ENCODE data around the gene ADCY10. TPM values are rescaled to one million over a fixed set of nuclear protein-coding genes. Genes with fewer than 3 reads are reported as not detected.

The ADCY10 gene
- total and polyA plus RNA-seq, 12 donors = 0.07 to 0.61 (median 0.24) TPM; not detected in 2

DNA sequence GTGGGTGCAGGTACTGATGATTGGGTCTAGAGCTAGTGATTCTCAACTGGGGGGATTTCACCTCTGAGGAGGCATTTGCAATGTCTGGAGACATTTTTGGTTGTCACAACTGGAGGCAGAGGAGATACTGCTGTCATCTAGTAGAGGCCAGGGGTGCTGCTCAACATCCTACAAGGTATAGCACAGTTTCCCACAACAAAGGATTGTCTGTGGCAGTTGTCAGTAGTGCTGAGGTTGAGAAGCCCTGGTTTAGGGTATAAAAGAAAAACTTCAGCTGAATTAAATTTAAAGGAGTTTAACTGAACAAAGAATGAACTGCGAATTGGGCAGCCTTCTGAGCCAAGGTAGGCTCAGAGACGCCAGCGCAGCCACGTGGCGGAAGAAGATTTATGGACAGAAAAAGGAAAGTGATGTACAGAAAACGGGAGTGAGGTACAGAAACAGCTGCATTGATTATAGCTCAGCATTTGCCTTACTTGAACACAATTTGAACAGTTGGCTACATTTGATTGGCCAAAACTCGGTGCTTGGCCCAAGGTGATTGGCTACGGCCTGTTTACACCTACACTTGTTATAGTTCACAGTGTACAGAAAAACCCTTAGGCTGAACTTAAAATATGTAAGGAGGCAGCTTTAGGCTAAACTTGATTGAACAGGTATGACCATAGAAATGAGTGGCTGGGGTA, 151.7 kb downstream of the ADCY10 start:
- no peak for TF ChIP-seq POLR2A (IDR thresholded peaks at IDR 0.05)
- TF ChIP-seq, protein P1, sequence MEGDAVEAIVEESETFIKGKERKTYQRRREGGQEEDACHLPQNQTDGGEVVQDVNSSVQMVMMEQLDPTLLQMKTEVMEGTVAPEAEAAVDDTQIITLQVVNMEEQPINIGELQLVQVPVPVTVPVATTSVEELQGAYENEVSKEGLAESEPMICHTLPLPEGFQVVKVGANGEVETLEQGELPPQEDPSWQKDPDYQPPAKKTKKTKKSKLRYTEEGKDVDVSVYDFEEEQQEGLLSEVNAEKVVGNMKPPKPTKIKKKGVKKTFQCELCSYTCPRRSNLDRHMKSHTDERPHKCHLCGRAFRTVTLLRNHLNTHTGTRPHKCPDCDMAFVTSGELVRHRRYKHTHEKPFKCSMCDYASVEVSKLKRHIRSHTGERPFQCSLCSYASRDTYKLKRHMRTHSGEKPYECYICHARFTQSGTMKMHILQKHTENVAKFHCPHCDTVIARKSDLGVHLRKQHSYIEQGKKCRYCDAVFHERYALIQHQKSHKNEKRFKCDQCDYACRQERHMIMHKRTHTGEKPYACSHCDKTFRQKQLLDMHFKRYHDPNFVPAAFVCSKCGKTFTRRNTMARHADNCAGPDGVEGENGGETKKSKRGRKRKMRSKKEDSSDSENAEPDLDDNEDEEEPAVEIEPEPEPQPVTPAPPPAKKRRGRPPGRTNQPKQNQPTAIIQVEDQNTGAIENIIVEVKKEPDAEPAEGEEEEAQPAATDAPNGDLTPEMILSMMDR (IDR thresholded peaks at IDR 0.05) = no peak
- Histone ChIP-seq H3K4me1 (replicated peaks in 1 of 2) (peaks cover 6 to 26% of the 10 kb centered on the region in 2 donors), H3K27me3 (no peaks in the 10 kb centered on the region), H3K4me3 (no peak overlapping the region), H3K36me3 (replicated peaks in 1 of 2) (peaks cover 0 to 7% of the 10 kb centered on the region in 2 donors), H3K9me3 (replicated peaks in 1 of 3) (no peaks in the 10 kb centered on the region), H3K27ac (no peak overlapping the region)
- intact Hi-C loops (cut with DNase I) = no loop called here
- WGBS, 4 donors = 95 to 96% (median 95%) methylated on average over 8 of the region's 8 CpGs
- no peak for DNase-seq

DNA sequence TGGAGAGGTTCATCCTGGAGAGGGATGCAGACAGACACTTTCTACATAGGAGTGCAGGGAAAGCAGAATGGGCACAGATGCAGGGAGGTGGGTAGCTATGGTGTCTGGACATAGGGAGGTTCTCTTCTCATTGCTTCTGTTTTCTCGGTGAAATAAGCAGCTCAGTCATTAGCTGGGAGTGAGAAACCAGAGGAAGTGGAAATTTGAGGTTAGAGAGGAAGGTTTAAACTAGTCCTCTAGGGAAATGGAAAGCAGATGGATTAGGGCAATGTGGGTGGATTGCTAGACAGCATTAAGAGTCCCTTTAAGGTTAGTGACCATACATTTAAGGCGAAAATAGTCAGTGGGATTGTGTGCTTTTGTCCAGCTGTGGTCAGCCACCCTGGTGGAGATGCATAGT, 152.5 kb downstream of the ADCY10 start:
- no peak for TF ChIP-seq POLR2A (IDR thresholded peaks at IDR 0.05)
- TF ChIP-seq, protein P1 (IDR thresholded peaks at IDR 0.05) = no peak
- H3K27me3 ChIP-seq = no peaks in the 10 kb centered on the region
- no peak overlapping the region for H3K4me3 ChIP-seq
- H3K27ac ChIP-seq = no peak overlapping the region
- peaks cover 13 to 34% of the 10 kb centered on the region in 2 donors for H3K4me1 ChIP-seq (replicated peaks in 1 of 2)
- H3K36me3 ChIP-seq (replicated peaks in 1 of 2) = peaks cover 0 to 1% of the 10 kb centered on the region in 2 donors
- DNase-seq = no peak
- no peaks in the 10 kb centered on the region for H3K9me3 ChIP-seq (replicated peaks in 1 of 3)
- intact Hi-C loops (cut with DNase I) = no loop called here
- 43 to 61% (median 53%) methylated on average over 2 of the region's 2 CpGs for WGBS, 4 donors

Other genes with a start within 250 kb of the ADCY10 start
- gene MPZL1, start 192.2 kb downstream of the ADCY10 start, total RNA-seq = 100 to 1,000 TPM in 1 of 9 donors, 10 to 100 TPM in 8; 32.5 to 101 (median 64.1) TPM
- 10 to 100 TPM; 12.1 to 87.5 (median 20.6) TPM for gene MPZL1, start 192.2 kb downstream of the ADCY10 start, polyA plus RNA-seq
- gene DCAF6, start 22.5 kb upstream of the ADCY10 start, total RNA-seq = 100 to 1,000 TPM in 4 of 9 donors, 10 to 100 TPM in 5; 57.8 to 160 (median 98.8) TPM
- gene DCAF6, start 22.5 kb upstream of the ADCY10 start, polyA plus RNA-seq = 10 to 100 TPM; 46.4 to 88.0 (median 50.9) TPM
- gene MPC2, start 22.9 kb upstream of the ADCY10 start, total RNA-seq = 100 to 1,000 TPM in 6 of 9 donors, 10 to 100 TPM in 3; 68.3 to 186 (median 113) TPM
- 100 to 1,000 TPM in 1 of 3 donors, 10 to 100 TPM in 2; 50.0 to 173 (median 84.4) TPM for gene MPC2, start 22.9 kb upstream of the ADCY10 start, polyA plus RNA-seq
- gene GPR161, start 222.8 kb upstream of the ADCY10 start, total RNA-seq = 1 to 10 TPM; 1.9 to 4.8 (median 3.3) TPM
- gene GPR161, start 222.8 kb upstream of the ADCY10 start, polyA plus RNA-seq = 1 to 10 TPM in 2 of 3 donors, under 1 TPM in 1; 0.75 to 1.9 (median 1.9) TPM

Data from adrenal gland (tissue), 12 donors.